HPDE6-E6E7 (cell line): ENCODE measurements around the gene KASH5.

Experiments used
- DNase-seq: peaks from one replicate; pipeline ENCODE4 v3.0.0; 2011; ENCODE audit warnings: missing footprints; ENCODE audit errors: extremely low spot score

The KASH5 gene

GRCh38 chr19:49421039-49421877, 33.2 kb downstream of the KASH5 start:
- no peak for DNase-seq

GRCh38 chr19:49421878-49422202, 33.8 kb downstream of the KASH5 start:
- DNase-seq = no peak

- DNase-seq = no peak
Measured at GRCh38 chr19:49422407-49423070, 34.5 kb downstream of the KASH5 start.

- no peak for DNase-seq
Measured at GRCh38 chr19:49423071-49423984, 35.3 kb downstream of the KASH5 start, which contains the start of gene PTH2. PTH2 (minus strand) TSS chr19:49423441; CDS start chr19:49423339, 102 bp downstream.

- no peak for DNase-seq
Measured at GRCh38 chr19:49423985-49424303, 35.9 kb downstream of the KASH5 start.

GRCh38 chr19:49425178-49425577, 37.1 kb downstream of the KASH5 start, which contains the start of gene GFY:
GFY (plus strand) TSS chr19:49425388; CDS start chr19:49426431, 1,043 bp downstream.
- DNase-seq = no peak

GRCh38 chr19:49425922-49426592, 38.0 kb downstream of the KASH5 start:
- no peak for DNase-seq

GRCh38 chr19:49427339-49427738, 39.3 kb downstream of the KASH5 start:
- DNase-seq = no peak

- no peak for DNase-seq
Measured at GRCh38 chr19:49427855-49428546, 40.0 kb downstream of the KASH5 start.

GRCh38 chr19:49428547-49429451, 40.8 kb downstream of the KASH5 start:
- DNase-seq = no peak

- DNase-seq = no peak
Measured at GRCh38 chr19:49430172-49430677, 42.2 kb downstream of the KASH5 start.

GRCh38 chr19:49430678-49431329, 42.8 kb downstream of the KASH5 start:
- no peak for DNase-seq

GRCh38 chr19:49431330-49431749, 43.3 kb downstream of the KASH5 start:
- DNase-seq = no peak

- DNase-seq = no peak
Measured at GRCh38 chr19:49432141-49433073, 44.4 kb downstream of the KASH5 start.

- DNase-seq = no peak
Measured at GRCh38 chr19:49433240-49433901, 45.3 kb downstream of the KASH5 start.

- DNase-seq = no peak
Measured at GRCh38 chr19:49434907-49435583, 47.0 kb downstream of the KASH5 start.

GRCh38 chr19:49435670-49436069, 47.6 kb downstream of the KASH5 start:
- DNase-seq = no peak
